WTC11 (cell line): ENCODE measurements around the gene NAT16. TPM values are rescaled to one million over a fixed set of nuclear protein-coding genes. Genes with fewer than 3 reads are reported as not detected.

Source experiments
- ATAC-seq: fragments of 200-7000 bp; cut with Tn5 transposase; 2 replicates; pipeline ENCODE4 v1.10.0; 2021; ENCODE audit warnings: mild to moderate bottlenecking, moderate library complexity
- CTCF ChIA-PET: fragments of 300-600 bp; sonication (Branson Sonifier 250); formaldehyde crosslinking; loops from one replicate; lab custom pipeline; 2021; ENCODE audit warnings: antibody characterized with exemption; lab: Charles Lee
- POLR2A ChIA-PET: fragments of 350-600 bp; sonication (Branson Sonifier 250); formaldehyde crosslinking; loops from one replicate; lab custom pipeline; 2021; ENCODE audit warnings: antibody characterized with exemption; lab: Charles Lee
- DNase-seq: peaks from one replicate; pipeline ENCODE4 v3.0.0; 2021; ENCODE audit warnings: low spot score
- H3K27ac Mint-ChIP-seq: 2 replicates; pipeline ENCODE4 v1.8.0; 2021; ENCODE audit warnings: mixed read lengths
- H3K27me3 Mint-ChIP-seq: 2 replicates; pipeline ENCODE4 v1.8.0; 2021; ENCODE audit warnings: low read depth, mild to moderate bottlenecking, moderate library complexity, mixed read lengths
- H3K36me3 Mint-ChIP-seq: 2 replicates; pipeline ENCODE4 v1.8.0; 2021; ENCODE audit warnings: mixed read lengths
- H3K4me1 Mint-ChIP-seq: 2 replicates; pipeline ENCODE4 v1.8.0; 2022; ENCODE audit warnings: mixed read lengths
- H3K4me3 Mint-ChIP-seq: 2 replicates; pipeline ENCODE4 v1.8.0; 2021; ENCODE audit warnings: mild to moderate bottlenecking, moderate library complexity, mixed read lengths
- H3K9me3 Mint-ChIP-seq: 2 replicates; pipeline ENCODE4 v1.8.0; 2021; ENCODE audit warnings: mixed read lengths
- E2F5 ChIP-seq: sonication (generic); formaldehyde crosslinking; IDR thresholded peaks from 2 replicates; pipeline ENCODE4 v1.8.1; 2022; ENCODE audit warnings: mild to moderate bottlenecking, moderate library complexity, missing genetic modification reagents
- ESRRA ChIP-seq: sonication (generic); formaldehyde crosslinking; IDR thresholded peaks from 2 replicates; pipeline ENCODE4 v1.8.1; 2022; ENCODE audit warnings: mild to moderate bottlenecking, missing genetic modification reagents, borderline replicate concordance
- FOXP1 ChIP-seq: sonication (generic); formaldehyde crosslinking; IDR thresholded peaks from 2 replicates; pipeline ENCODE4 v1.8.0; 2022; ENCODE audit warnings: missing genetic modification reagents, mild to moderate bottlenecking, moderate library complexity, borderline replicate concordance
- IRF2 ChIP-seq: sonication (generic); formaldehyde crosslinking; IDR thresholded peaks from 2 replicates; pipeline ENCODE4 v1.8.0; 2022; ENCODE audit warnings: low read depth, missing genetic modification reagents, borderline replicate concordance
- MAX ChIP-seq: sonication (generic); formaldehyde crosslinking; IDR thresholded peaks from 2 replicates; pipeline ENCODE4 v1.8.0; 2022; ENCODE audit warnings: mild to moderate bottlenecking, missing genetic modification reagents
- MXD4 ChIP-seq: fragments of 250-450 bp; sonication (Bioruptor Pico); IDR thresholded peaks from 2 replicates; pipeline ENCODE4 v1.8.0; 2021; ENCODE audit warnings: mild to moderate bottlenecking, moderate library complexity, borderline replicate concordance
- NR1H2 ChIP-seq: sonication (generic); formaldehyde crosslinking; IDR thresholded peaks from 2 replicates; pipeline ENCODE4 v1.9.0; 2021; ENCODE audit warnings: mild to moderate bottlenecking, moderate library complexity, missing genetic modification reagents
- NR2C2 ChIP-seq: sonication (generic); formaldehyde crosslinking; IDR thresholded peaks from 2 replicates; pipeline ENCODE4 v1.8.0; 2022; ENCODE audit warnings: mild to moderate bottlenecking, missing genetic modification reagents
- RELA ChIP-seq: sonication (generic); formaldehyde crosslinking; IDR thresholded peaks from 2 replicates; pipeline ENCODE4 v1.8.1; 2022; ENCODE audit warnings: missing genetic modification reagents, mild to moderate bottlenecking, borderline replicate concordance
- TCF7 ChIP-seq: sonication (generic); formaldehyde crosslinking; IDR thresholded peaks from 2 replicates; pipeline ENCODE4 v1.8.0; 2022; ENCODE audit warnings: mild to moderate bottlenecking, low read depth, missing genetic modification reagents, moderate library complexity
- TEAD1 ChIP-seq: sonication (generic); formaldehyde crosslinking; IDR thresholded peaks from 2 replicates; pipeline ENCODE4 v1.8.0; 2022; ENCODE audit warnings: mild to moderate bottlenecking, missing genetic modification reagents
- ZNF138 ChIP-seq: sonication (generic); formaldehyde crosslinking; conservative IDR thresholded peaks from 2 replicates; pipeline ENCODE4 v1.8.1; 2022; ENCODE audit warnings: mild to moderate bottlenecking, moderate library complexity, missing genetic modification reagents
- ZNF232 ChIP-seq: sonication (generic); formaldehyde crosslinking; IDR thresholded peaks from 2 replicates; pipeline ENCODE4 v1.8.0; 2022; ENCODE audit warnings: mild to moderate bottlenecking, missing genetic modification reagents
- ZNF396 ChIP-seq: fragments of 250-450 bp; sonication (Bioruptor Pico); IDR thresholded peaks from 2 replicates; pipeline ENCODE4 v1.8.0; 2021; ENCODE audit warnings: mild to moderate bottlenecking, moderate library complexity, borderline replicate concordance
- ZNF416 ChIP-seq: fragments of 250-450 bp; sonication (Bioruptor Pico); IDR thresholded peaks from 2 replicates; pipeline ENCODE4 v1.9.0; 2021; ENCODE audit warnings: mild to moderate bottlenecking, inconsistent platforms
- ZNF512 ChIP-seq: sonication (generic); formaldehyde crosslinking; IDR thresholded peaks from 2 replicates; pipeline ENCODE4 v1.8.1; 2022; ENCODE audit warnings: missing genetic modification reagents, borderline replicate concordance
- total RNA-seq: library from RNA; stranded (reverse); gene quantifications from 3 replicates; pipeline ENCODE4 v1.2.3, GENCODE V29; 2021

The NAT16 gene
- total RNA-seq, 1 experiment from 2014 or later, result 0.39 TPM

GRCh38 chr7:101156866-101157589 lies 23.1 kb downstream of the NAT16 start (continued):
- no peak for TF ChIP-seq ZNF416 (CRISPR knock-in tag)
- no peak for TF ChIP-seq NR1H2 (CRISPR knock-in tag)
- TF ChIP-seq ZNF396 (CRISPR knock-in tag), result no peak
- no peak for TF ChIP-seq ZNF232 (CRISPR knock-in tag)
- TF ChIP-seq MAX (CRISPR knock-in tag), result no peak
- TF ChIP-seq TEAD1 (CRISPR knock-in tag), result no peak

GRCh38 chr7:101156277-101156676 lies 23.8 kb downstream of the NAT16 start:
- H3K27me3 Mint-ChIP-seq, result peaks cover 18% of the 10 kb centered on the region
- ATAC-seq, result no peak
- DNase-seq, result no peak
- peaks cover 47% of the 10 kb centered on the region for H3K4me1 Mint-ChIP-seq
- POLR2A ChIA-PET, result interaction anchor here (0.6 kb wide), 1 partner anchor 83 kb away, joined by 3 read pairs; no protein-coding TSS in a partner anchor
- no peak for TF ChIP-seq TCF7
- TF ChIP-seq RELA (CRISPR knock-in tag), result no peak
- TF ChIP-seq ZNF512 (CRISPR knock-in tag), result no peak
- no peak for TF ChIP-seq ESRRA
- TF ChIP-seq IRF2 (CRISPR knock-in tag), result no peak
- TF ChIP-seq MXD4 (CRISPR knock-in tag), result no peak
- no peak for TF ChIP-seq ZNF138 (CRISPR knock-in tag)
- TF ChIP-seq E2F5 (CRISPR knock-in tag), result no peak
- peak overlapping the region; percentile 15; the same call in 1 of the 2 replicates for H3K4me3 Mint-ChIP-seq
- H3K36me3 Mint-ChIP-seq, result peaks cover 5% of the 10 kb centered on the region; the same call in 1 of the 2 replicates
- no peak overlapping the region; the same call in 1 of the 2 replicates for H3K27ac Mint-ChIP-seq
- CTCF ChIA-PET, result interaction anchor here (0.6 to 6.9 kb wide), 27 partner anchors 9 to 261 kb away, joined by 3 to 109 read pairs (median 5); partner anchors contain the start of genes MOGAT3, SERPINE1 and VGF
- H3K9me3 Mint-ChIP-seq, result 0 out of 2 replicates have a peak, but pooled peaks cover 3% of the 10 kb centered on the region

- no peak for ATAC-seq
- Mint-ChIP-seq H3K27me3 (peaks cover 18% of the 10 kb centered on the region), H3K9me3 (0 out of 2 replicates have a peak, but pooled peaks cover 3% of the 10 kb centered on the region), H3K4me1 (peaks cover 38% of the 10 kb centered on the region), H3K27ac (peak overlapping the region; percentile 36; the same call in 1 of the 2 replicates), H3K4me3 (peak overlapping the region; percentile 80), H3K36me3 (peaks cover 5% of the 10 kb centered on the region; the same call in 1 of the 2 replicates)
- no peak for DNase-seq
- ChIA-PET CTCF (interaction anchor here (0.6 to 6.9 kb wide), 6 partner anchors 11 to 127 kb away, joined by 4 to 109 read pairs (median 20); no protein-coding TSS in a partner anchor), POLR2A (no interaction called here)
- TF ChIP-seq FOXP1, result no peak
These were observed 24.8 kb downstream of the NAT16 start for GRCh38 chr7:101155303-101155702.

- TF ChIP-seq NR2C2 (CRISPR knock-in tag) (no peak), TCF7 (0 out of 2 replicates have a peak, but pooled peaks have one; percentile 14)
- peak; percentile 38 for DNase-seq
- 0 out of 2 replicates have a peak, but pooled peaks cover 3% of the 10 kb centered on the region for H3K9me3 Mint-ChIP-seq
- ChIA-PET CTCF (interaction anchor here (0.6 to 6.9 kb wide), 9 partner anchors 10 to 128 kb away, joined by 3 to 109 read pairs (median 17); partner anchors contain the start of genes PLOD3 and ZNHIT1), POLR2A (interaction anchor here (1.0 kb wide), 1 partner anchor 22 kb away, joined by 3 read pairs; no protein-coding TSS in a partner anchor)
- peaks cover 5% of the 10 kb centered on the region; the same call in 1 of the 2 replicates for H3K36me3 Mint-ChIP-seq
- peaks cover 32% of the 10 kb centered on the region for H3K4me1 Mint-ChIP-seq
- peak overlapping the region; percentile 80 for H3K4me3 Mint-ChIP-seq
- H3K27ac Mint-ChIP-seq, result no peak overlapping the region
- ATAC-seq, result peak; percentile 8
- H3K27me3 Mint-ChIP-seq, result peaks cover 18% of the 10 kb centered on the region
These were observed 25.4 kb downstream of the NAT16 start for GRCh38 chr7:101154693-101155102.
